ENCODE results near the gene PPP4R3B. TPM values are rescaled to one million over a fixed set of nuclear protein-coding genes. Genes with fewer than 3 reads are reported as not detected.

The PPP4R3B gene
- polyA plus RNA-seq, 1 donor (not counting 4 experiments of a cell fraction or from before 2014, with no cell fraction given) = 30.1 TPM

DNA sequence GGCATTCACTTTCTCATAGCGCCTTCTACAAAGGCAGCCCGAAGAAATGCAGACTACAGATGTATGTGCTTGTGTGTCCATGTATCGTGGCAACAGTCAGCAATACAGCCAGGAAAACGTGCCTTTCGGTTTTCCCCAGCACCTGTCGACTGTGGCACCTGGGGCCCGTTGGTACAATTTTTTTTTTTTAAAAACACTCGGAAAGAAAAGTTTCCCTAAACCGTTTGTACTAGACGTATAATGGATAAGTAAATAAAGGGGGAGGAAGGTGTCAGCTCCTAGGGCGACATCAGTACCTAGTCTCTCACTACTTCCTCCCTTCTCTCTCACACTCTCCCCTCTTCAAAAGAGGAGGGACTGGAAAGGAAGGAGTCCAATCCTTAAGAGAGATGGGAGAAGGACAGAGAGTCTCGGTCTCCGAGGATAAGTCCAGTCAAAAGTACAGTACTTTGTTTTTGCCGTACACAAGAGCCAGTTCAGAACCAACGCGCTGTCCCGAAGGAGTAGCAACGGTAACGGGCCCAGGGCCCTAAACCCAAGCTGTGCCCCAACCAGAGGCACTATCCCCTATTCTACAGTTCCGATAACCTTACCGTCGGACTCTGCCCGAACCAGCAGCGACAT, 759 bp downstream of the PPP4R3B start:
- Histone ChIP-seq H2AFZ (ENCODE audit: control insufficient read depth, low read length) (peak overlapping the region; percentile 77), H3K4me2 (ENCODE audit: control insufficient read depth, extremely low read depth, insufficient read depth, low read depth, low read length) (peak overlapping the region; percentile 94), H3K27me3 (ENCODE audit: control insufficient read depth, extremely low read depth, insufficient read depth, low read length) (no peaks in the 10 kb centered on the region), H3K9me1 (ENCODE audit: control insufficient read depth, extremely low read depth, insufficient read depth, low read length) (peaks cover 3% of the 10 kb centered on the region), H3K36me3 (ENCODE audit: control insufficient read depth in 2 of 2, extremely low read depth in 1 of 2, insufficient read depth in 2 of 2, low read length in 2 of 2) (peaks cover 2 to 9% of the 10 kb centered on the region in 2 experiments), H3K9ac (ENCODE audit: control insufficient read depth, extremely low read depth, insufficient read depth, low read length) (peak overlapping the region; percentile 92), H3K79me2 (ENCODE audit: control insufficient read depth, insufficient read depth, low read length) (peaks cover 84% of the 10 kb centered on the region), H3K9me3 (ENCODE audit: control insufficient read depth, low read depth, low read length) (no peaks in the 10 kb centered on the region), H3K4me1 (ENCODE audit: control insufficient read depth, extremely low read depth, insufficient read depth, low read length) (peaks cover 18% of the 10 kb centered on the region), H4K20me1 (ENCODE audit: control insufficient read depth, extremely low read depth, insufficient read depth, low read length) (no peaks in the 10 kb centered on the region), H3K4me3 (ENCODE audit: control insufficient read depth in 2 of 3, extremely low read depth in 1 of 3, insufficient read depth in 2 of 3, low read depth in 1 of 3, low read length in 3 of 3) (peak overlapping the region; percentile 85 to 100 (median 92)), H3K27ac (ENCODE audit: control insufficient read depth, insufficient read depth, low read length) (peak overlapping the region; percentile 98)
- DNase-seq (ENCODE audit: low read depth, low spot score) (no peak), FAIRE-seq (no peak)
- dilution Hi-C loops (cut with MboI; ENCODE audit: extremely low pct_ligation_motif_present, low sequenced_read_pairs) = no loop called here
- TF ChIP-seq EZH2 (IDR thresholded peaks at IDR 0.05; ENCODE audit: low read length) (no peak), CTCF (optimal IDR thresholded peaks at IDR 0.05 in 1 of 3, IDR thresholded peaks at IDR 0.05 in 1 of 3, conservative IDR thresholded peaks at IDR 0.05 in 1 of 3; ENCODE audit: extremely low read depth in 1 of 3, insufficient read depth in 2 of 3, low read length in 3 of 3) (no peak)

DNA sequence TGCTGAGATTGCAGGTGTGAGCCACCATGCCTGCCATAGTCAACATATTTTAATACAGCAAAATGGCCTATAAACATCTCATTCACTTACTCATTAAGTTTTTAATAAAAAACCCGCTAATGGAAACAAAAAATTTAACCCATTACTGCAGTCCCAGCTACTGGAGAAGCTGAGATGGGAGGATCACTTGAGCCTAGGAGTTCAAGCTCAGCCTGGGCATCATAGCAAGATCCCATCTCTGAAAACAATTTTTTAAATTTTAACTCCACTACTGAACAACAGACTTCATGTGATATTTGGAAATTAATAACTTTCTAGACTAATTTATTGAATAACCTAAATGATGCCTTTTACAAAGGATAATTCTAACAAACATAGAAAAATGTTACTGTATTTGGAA, 5.4 kb downstream of the PPP4R3B start:
- H3K4me2 ChIP-seq (ENCODE audit: control insufficient read depth, extremely low read depth, insufficient read depth, low read depth, low read length) = no peak overlapping the region
- peaks cover 9% of the 10 kb centered on the region for H3K4me1 ChIP-seq (ENCODE audit: control insufficient read depth, extremely low read depth, insufficient read depth, low read length)
- dilution Hi-C loops (cut with MboI; ENCODE audit: extremely low pct_ligation_motif_present, low sequenced_read_pairs) = no loop called here
- H2AFZ ChIP-seq (ENCODE audit: control insufficient read depth, low read length) = no peak overlapping the region
- FAIRE-seq (no peak), DNase-seq (ENCODE audit: low read depth, low spot score) (no peak)
- no peaks in the 10 kb centered on the region for H4K20me1 ChIP-seq (ENCODE audit: control insufficient read depth, extremely low read depth, insufficient read depth, low read length)
- H3K9ac ChIP-seq (ENCODE audit: control insufficient read depth, extremely low read depth, insufficient read depth, low read length) = no peak overlapping the region
- H3K79me2 ChIP-seq (ENCODE audit: control insufficient read depth, insufficient read depth, low read length) = peaks cover 77% of the 10 kb centered on the region
- H3K27me3 ChIP-seq (ENCODE audit: control insufficient read depth, extremely low read depth, insufficient read depth, low read length) = no peaks in the 10 kb centered on the region
- H3K4me3 ChIP-seq (ENCODE audit: control insufficient read depth in 2 of 3, extremely low read depth in 1 of 3, insufficient read depth in 2 of 3, low read depth in 1 of 3, low read length in 3 of 3) = no peak overlapping the region
- H3K27ac ChIP-seq (ENCODE audit: control insufficient read depth, insufficient read depth, low read length) = no peak overlapping the region
- TF ChIP-seq EZH2 (IDR thresholded peaks at IDR 0.05; ENCODE audit: low read length) (no peak), CTCF (optimal IDR thresholded peaks at IDR 0.05 in 1 of 3, IDR thresholded peaks at IDR 0.05 in 1 of 3, conservative IDR thresholded peaks at IDR 0.05 in 1 of 3; ENCODE audit: extremely low read depth in 1 of 3, insufficient read depth in 2 of 3, low read length in 3 of 3) (no peak)
- peaks cover 1 to 16% of the 10 kb centered on the region in 2 experiments for H3K36me3 ChIP-seq (ENCODE audit: control insufficient read depth in 2 of 2, extremely low read depth in 1 of 2, insufficient read depth in 2 of 2, low read length in 2 of 2)
- H3K9me3 ChIP-seq (ENCODE audit: control insufficient read depth, low read depth, low read length) = no peaks in the 10 kb centered on the region
- H3K9me1 ChIP-seq (ENCODE audit: control insufficient read depth, extremely low read depth, insufficient read depth, low read length) = no peaks in the 10 kb centered on the region
